ENCODE measurements around the gene ZNF586.
"Not testable (repeated sequence)": the region's sequence is repeated elsewhere in the genome, so short reads cannot be mapped to it uniquely, and the experiment has no call there.

Gene ZNF586

GRCh38 chr19:57812226-57812625 lies 42.8 kb downstream of the ZNF586 start:
- H3K9me3 Mint-ChIP-seq = no peaks in the 10 kb centered on the region
- peaks cover 44% of the 10 kb centered on the region for H3K4me1 Mint-ChIP-seq (ENCODE audit: low read depth)
- H3K27me3 Mint-ChIP-seq = no peaks in the 10 kb centered on the region
- no peak for DNase-seq
- peak overlapping the region; percentile 42 for H3K27ac Mint-ChIP-seq
- H3K4me3 Mint-ChIP-seq = peak overlapping the region; percentile 0
- peaks cover 67% of the 10 kb centered on the region for H3K36me3 Mint-ChIP-seq (ENCODE audit: low read depth)

DNA sequence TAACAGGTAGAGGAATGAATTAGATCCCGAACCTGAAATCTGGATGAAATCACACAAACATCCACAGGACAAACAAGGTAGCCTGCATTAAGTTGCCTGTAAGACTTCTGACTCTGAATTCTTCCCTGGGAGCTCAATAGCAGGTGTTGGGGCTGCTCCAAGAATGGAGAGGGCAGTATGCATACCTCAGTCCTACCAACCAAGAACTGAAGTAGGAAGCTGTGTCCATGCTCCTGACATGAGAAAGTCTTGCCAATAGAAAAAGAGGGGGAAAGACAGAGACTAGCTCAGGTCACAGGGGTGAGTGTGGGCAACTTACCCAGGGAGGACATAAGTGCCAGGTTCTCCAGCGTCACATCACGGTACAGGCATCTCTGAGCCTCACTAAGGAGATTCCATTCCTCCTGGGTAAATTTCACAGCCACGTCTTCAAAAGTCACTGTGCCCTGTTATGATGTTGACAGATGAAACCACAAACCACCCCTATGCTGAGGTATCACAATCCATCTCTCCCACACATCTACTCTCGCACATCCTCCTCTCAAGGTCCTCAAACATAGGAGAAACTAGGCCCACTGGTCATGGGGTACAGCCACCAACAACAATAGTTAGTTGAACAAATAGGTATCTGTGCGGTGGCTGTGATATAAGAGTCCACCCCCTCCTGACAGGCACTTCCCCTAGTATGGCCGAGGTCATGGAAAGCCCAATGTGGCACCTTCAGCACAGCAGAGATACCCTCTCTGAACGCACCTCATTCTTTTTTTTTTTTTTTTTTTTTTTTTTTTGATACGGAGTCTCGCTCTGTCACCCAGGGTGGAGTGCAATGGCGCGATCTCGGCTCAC lies 43.7 kb downstream of the ZNF586 start:
- peak; percentile 41 for DNase-seq
- not testable (repeated sequence) for H3K27me3 Mint-ChIP-seq, H3K9me3 Mint-ChIP-seq
- peak overlapping the region; percentile 93 for H3K4me3 Mint-ChIP-seq
- peaks cover 58% of the 10 kb centered on the region for H3K36me3 Mint-ChIP-seq (ENCODE audit: low read depth)
- H3K4me1 Mint-ChIP-seq (ENCODE audit: low read depth) = peaks cover 44% of the 10 kb centered on the region
- peak overlapping the region; percentile 81 for H3K27ac Mint-ChIP-seq

DNA sequence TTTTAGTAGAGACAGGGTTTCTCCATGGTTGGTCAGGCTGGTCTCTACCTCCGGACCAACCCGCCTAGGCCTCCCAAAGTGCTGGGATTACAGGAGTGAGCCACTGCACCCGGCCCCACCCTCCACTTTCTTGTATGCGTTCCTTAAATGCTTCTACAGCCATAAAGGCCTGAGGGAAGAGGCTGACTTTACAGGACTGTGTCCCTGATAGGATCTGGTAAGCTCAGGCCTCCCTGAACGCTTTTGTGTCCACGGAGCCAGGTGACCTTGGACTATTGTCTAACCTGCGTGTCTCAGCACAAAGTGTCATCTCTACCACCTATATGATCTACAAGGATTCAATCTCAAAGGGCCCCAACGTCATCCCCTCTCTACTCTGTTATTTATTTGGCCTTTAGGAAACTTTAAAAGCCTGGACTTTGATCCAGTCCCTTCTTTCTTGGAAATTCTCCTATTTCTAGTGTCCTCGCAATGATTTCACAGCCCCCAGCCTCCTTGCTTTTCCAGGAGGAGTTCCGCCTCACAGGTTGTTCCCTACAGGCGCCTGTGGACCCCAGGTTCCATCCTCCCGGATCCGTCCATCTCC lies 44.5 kb downstream of the ZNF586 start:
- Mint-ChIP-seq H3K9me3 (no peaks in the 10 kb centered on the region), H3K36me3 (ENCODE audit: low read depth) (peaks cover 50% of the 10 kb centered on the region), H3K4me3 (peak overlapping the region; percentile 93), H3K4me1 (ENCODE audit: low read depth) (peaks cover 50% of the 10 kb centered on the region), H3K27ac (peak overlapping the region; percentile 92), H3K27me3 (no peaks in the 10 kb centered on the region)
- DNase-seq = no peak

GRCh38 chr19:57814505-57815246 lies 45.2 kb downstream of the ZNF586 start, which contains the start of gene ZNF552:
Gene ZNF552 (minus strand): TSS chr19:57814913. CDS start chr19:57814743, 170 bp downstream.
- Mint-ChIP-seq H3K36me3 (ENCODE audit: low read depth) (peaks cover 47% of the 10 kb centered on the region), H3K4me3 (peak within 1 kb of the TSS; percentile 93), H3K4me1 (ENCODE audit: low read depth) (peaks cover 46% of the 10 kb centered on the region), H3K9me3 (no peaks in the 10 kb centered on the region), H3K27me3 (no peaks in the 10 kb centered on the region), H3K27ac (peak within 1 kb of the TSS; percentile 92)
- peak; percentile 79 for DNase-seq

GRCh38 chr19:57815247-57816075 lies 46.0 kb downstream of the ZNF586 start:
- peak overlapping the region; percentile 93 for H3K4me3 Mint-ChIP-seq
- no peaks in the 10 kb centered on the region for H3K9me3 Mint-ChIP-seq
- DNase-seq = no peak
- peak overlapping the region; percentile 92 for H3K27ac Mint-ChIP-seq
- peaks cover 47% of the 10 kb centered on the region for H3K36me3 Mint-ChIP-seq (ENCODE audit: low read depth)
- no peaks in the 10 kb centered on the region for H3K27me3 Mint-ChIP-seq
- H3K4me1 Mint-ChIP-seq (ENCODE audit: low read depth) = peaks cover 45% of the 10 kb centered on the region

DNA sequence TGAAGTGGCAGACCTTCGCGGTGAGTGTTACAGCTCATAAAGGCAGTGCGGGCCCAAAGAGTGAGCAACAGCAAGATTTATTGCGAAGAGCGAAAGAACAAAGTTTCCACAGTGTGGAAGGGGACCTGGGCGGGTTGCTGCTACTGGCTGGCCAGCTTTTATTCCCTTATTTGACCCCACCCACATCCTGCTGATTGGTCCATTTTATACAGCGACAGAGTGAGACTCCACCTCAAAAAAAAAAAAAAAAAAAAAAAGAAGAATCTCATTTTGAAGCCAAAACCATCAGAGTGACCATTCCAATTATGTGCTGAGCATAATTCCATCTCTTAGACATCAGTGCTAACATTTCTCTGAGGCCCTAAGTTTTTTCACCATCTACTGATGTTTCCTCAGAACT lies 47.2 kb downstream of the ZNF586 start:
- peaks cover 50% of the 10 kb centered on the region for H3K36me3 Mint-ChIP-seq (ENCODE audit: low read depth)

DNA sequence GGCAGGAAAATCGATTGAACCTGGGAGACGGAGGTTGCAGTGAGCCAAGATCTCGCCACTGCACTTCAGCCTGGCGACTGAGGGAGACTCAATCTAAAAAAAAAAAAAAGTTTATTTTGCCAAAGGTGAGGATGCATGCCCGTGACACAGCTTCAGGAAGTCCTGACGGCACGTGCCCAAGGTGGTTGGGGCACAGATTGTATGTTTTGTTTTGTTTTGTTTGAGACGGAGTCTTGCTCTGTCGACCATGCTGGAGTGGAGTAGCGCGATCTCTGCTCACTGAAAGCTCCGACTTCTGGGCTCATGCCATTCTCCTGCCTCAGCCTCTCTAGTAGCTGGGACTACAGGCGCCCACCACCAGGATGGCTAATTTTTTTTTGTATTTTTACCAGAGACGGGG lies 48.5 kb downstream of the ZNF586 start:
- peaks cover 52% of the 10 kb centered on the region for H3K36me3 Mint-ChIP-seq (ENCODE audit: low read depth)
- no peaks in the 10 kb centered on the region for H3K27me3 Mint-ChIP-seq
- no peak overlapping the region for H3K27ac Mint-ChIP-seq
- H3K9me3 Mint-ChIP-seq = no peaks in the 10 kb centered on the region
- peaks cover 52% of the 10 kb centered on the region for H3K4me1 Mint-ChIP-seq (ENCODE audit: low read depth)
- DNase-seq = no peak
- no peak overlapping the region for H3K4me3 Mint-ChIP-seq

More for the DNA sequence above, 47.2 kb downstream of the ZNF586 start:
- peaks cover 53% of the 10 kb centered on the region for H3K4me1 Mint-ChIP-seq (ENCODE audit: low read depth)
- no peak overlapping the region for H3K4me3 Mint-ChIP-seq
- no peaks in the 10 kb centered on the region for H3K27me3 Mint-ChIP-seq
- DNase-seq = no peak
- no peaks in the 10 kb centered on the region for H3K9me3 Mint-ChIP-seq
- no peak overlapping the region for H3K27ac Mint-ChIP-seq

- no peak for DNase-seq
- Mint-ChIP-seq H3K4me1 (ENCODE audit: low read depth) (peaks cover 52% of the 10 kb centered on the region), H3K4me3 (peak overlapping the region; percentile 98), H3K36me3 (ENCODE audit: low read depth) (peaks cover 52% of the 10 kb centered on the region), H3K9me3 (no peaks in the 10 kb centered on the region), H3K27me3 (no peaks in the 10 kb centered on the region), H3K27ac (peak overlapping the region; percentile 45)
Observed at GRCh38 chr19:57818378-57818777, 48.9 kb downstream of the ZNF586 start.

- peak; percentile 80 for DNase-seq
- H3K4me1 Mint-ChIP-seq (ENCODE audit: low read depth) = peaks cover 56% of the 10 kb centered on the region
- H3K4me3 Mint-ChIP-seq = peak overlapping the region; percentile 98
- no peaks in the 10 kb centered on the region for H3K9me3 Mint-ChIP-seq
- no peaks in the 10 kb centered on the region for H3K27me3 Mint-ChIP-seq
- H3K27ac Mint-ChIP-seq = peak overlapping the region; percentile 98
- H3K36me3 Mint-ChIP-seq (ENCODE audit: low read depth) = peaks cover 56% of the 10 kb centered on the region
Observed at GRCh38 chr19:57819475-57820148, 50.1 kb downstream of the ZNF586 start.

- Mint-ChIP-seq H3K27me3 (no peaks in the 10 kb centered on the region), H3K4me3 (peak overlapping the region; percentile 98), H3K27ac (peak overlapping the region; percentile 98), H3K4me1 (ENCODE audit: low read depth) (peaks cover 52% of the 10 kb centered on the region), H3K36me3 (ENCODE audit: low read depth) (peaks cover 62% of the 10 kb centered on the region), H3K9me3 (no peaks in the 10 kb centered on the region)
- no peak for DNase-seq
Observed at GRCh38 chr19:57820599-57820998, 51.1 kb downstream of the ZNF586 start.

GRCh38 chr19:57821095-57821494 lies 51.6 kb downstream of the ZNF586 start:
- peak overlapping the region; percentile 98 for H3K4me3 Mint-ChIP-seq
- not testable (repeated sequence) for DNase-seq, H3K9me3 Mint-ChIP-seq, H3K27me3 Mint-ChIP-seq
- H3K27ac Mint-ChIP-seq = peak overlapping the region; percentile 98
- peaks cover 67% of the 10 kb centered on the region for H3K36me3 Mint-ChIP-seq (ENCODE audit: low read depth)
- H3K4me1 Mint-ChIP-seq (ENCODE audit: low read depth) = peaks cover 52% of the 10 kb centered on the region

- H3K4me1 Mint-ChIP-seq (ENCODE audit: low read depth) = peaks cover 53% of the 10 kb centered on the region
- H3K27me3 Mint-ChIP-seq, DNase-seq, H3K9me3 Mint-ChIP-seq: not testable (repeated sequence)
- peak overlapping the region; percentile 50 for H3K27ac Mint-ChIP-seq
- H3K4me3 Mint-ChIP-seq = peak overlapping the region; percentile 98
- peaks cover 71% of the 10 kb centered on the region for H3K36me3 Mint-ChIP-seq (ENCODE audit: low read depth)
Observed at GRCh38 chr19:57821501-57821900, 52.0 kb downstream of the ZNF586 start.

- not testable (repeated sequence) for H3K9me3 Mint-ChIP-seq, DNase-seq, H3K27me3 Mint-ChIP-seq
- peak overlapping the region; percentile 70 for H3K27ac Mint-ChIP-seq
- peak overlapping the region; percentile 45 for H3K4me3 Mint-ChIP-seq
- peaks cover 87% of the 10 kb centered on the region for H3K36me3 Mint-ChIP-seq (ENCODE audit: low read depth)
- H3K4me1 Mint-ChIP-seq (ENCODE audit: low read depth) = peaks cover 61% of the 10 kb centered on the region
Observed at GRCh38 chr19:57823155-57823554, 53.7 kb downstream of the ZNF586 start.

Measured in activated T-cell treated with anti-CD3 and anti-CD28 coated beads, Interleukin-2, amount 50 U/mL, for 24 hours (primary cell).